Activated CD8-positive, alpha-beta memory T cell treated with anti-CD3 and anti-CD28 coated beads, Interleukin-2, amount 50 U/mL, for 4 hours (primary cell): ENCODE measurements around the gene PANK4.
A peak's percentile ranks its signal among the peaks of the same experiment; 100 is the strongest.
"Not testable (repeated sequence)": the region's sequence is repeated elsewhere in the genome, so short reads cannot be mapped to it uniquely, and the experiment has no call there.

Experiments
- DNase-seq: peaks from one replicate; pipeline ENCODE4 v3.0.0-alpha.2; 2020

PANK4 gene

DNA sequence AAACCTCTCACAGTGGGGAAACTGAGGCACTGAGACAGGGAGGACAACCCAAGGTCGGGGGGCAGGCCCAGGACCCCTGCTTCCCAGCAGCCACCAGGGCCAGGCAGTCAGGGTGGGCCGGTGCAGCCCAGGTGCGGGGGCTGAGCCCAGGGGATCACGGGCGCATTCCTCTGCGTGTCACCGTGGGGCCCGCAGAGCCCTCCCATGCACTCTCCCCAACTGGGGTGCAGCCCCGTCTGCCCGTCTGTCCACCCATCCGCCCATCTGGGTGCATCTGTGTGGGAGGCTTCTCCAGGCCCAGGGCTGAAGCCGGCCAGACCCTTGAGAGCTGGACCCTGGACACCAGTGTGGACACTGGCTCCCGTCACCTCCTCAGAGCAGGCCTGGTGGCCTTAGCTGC, 53.2 kb downstream of the PANK4 start:
- DNase-seq = no peak

DNA sequence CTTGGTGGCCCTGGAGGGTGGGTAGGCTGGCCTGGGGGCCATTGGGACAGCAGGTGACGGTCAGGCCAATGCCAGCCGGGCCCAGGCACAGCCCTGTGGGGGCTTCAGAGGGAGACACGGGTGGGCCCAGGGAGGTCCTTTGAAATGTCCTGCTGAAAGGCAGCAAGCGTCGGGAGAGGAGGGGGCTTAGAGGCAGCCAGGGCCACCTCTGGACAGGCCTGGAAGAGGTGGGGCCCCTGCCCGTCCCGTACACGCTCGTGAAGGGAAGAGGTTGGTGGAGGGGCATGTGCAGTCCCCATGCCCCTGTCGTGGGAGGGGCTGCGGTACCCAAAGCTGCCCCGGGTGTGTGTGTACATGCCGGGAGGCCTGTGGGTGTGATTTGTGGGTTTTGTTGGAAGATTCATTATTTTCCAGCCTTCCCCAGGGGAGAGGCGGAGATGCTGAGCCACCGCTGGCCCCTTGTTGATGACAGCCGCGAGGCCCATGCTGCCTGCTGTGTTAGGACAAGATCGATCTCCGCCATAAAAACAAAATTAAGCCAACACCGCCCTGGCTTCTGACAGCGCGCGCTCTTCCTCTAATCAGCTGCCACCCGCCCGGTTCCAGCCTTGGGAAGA, 53.7 kb downstream of the PANK4 start:
- DNase-seq = no peak

DNA sequence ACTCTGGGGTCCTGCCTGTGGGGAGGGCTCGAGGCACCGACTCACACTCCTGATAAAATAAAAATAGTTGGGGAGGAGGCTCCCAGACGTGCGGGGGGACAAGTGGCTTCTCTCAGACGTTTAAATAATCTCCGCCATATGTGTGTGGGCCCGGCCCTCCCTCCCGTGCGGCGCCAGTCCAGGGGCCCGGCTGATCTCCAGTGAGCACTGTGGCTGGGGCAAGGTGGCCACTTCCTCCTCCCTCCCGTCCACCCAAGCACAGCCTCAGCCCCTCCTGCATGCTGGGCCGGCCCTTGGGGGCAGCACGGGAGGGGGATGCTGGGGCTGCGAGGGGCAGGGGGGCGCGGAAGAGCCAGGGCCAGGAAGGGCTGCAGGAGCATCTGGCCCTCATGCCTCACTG, 54.3 kb downstream of the PANK4 start:
- no peak for DNase-seq

DNA sequence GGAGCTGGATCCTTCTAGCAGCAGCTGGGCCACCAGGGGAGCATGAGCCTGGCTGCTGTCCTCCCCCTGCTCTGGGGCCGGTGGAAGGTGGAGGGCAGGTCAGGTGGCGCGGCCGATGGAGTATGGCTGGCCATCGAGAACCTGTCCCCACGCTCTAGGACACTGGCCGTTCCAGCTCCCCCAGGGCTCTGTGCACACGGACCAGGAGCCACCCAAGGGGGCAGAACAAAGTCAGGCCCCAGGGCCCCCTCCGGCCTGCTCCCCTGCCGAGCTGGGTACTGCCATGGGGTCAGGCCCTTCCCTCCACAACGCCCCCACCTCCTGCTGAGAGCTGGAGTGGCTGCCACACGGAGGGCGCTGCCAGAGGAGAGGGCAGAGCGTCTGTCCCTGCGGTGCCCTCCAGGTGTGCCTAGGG, 54.8 kb downstream of the PANK4 start:
- no peak for DNase-seq

DNA sequence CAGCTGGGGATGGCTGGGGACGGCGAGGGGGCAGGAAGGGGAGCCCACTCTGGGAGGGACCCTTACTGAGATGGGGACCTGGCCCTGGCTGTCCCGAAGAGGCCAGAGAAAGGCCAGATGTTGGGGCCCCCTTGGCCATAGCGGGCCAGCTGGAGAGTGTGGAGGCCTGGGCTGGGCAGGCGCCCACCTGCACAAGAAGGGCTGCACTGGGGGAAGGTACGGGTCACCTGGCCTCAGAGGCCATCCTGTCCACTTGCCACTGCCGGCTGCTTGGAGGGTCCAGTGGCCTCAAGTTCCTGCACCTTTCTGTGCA, 55.3 kb downstream of the PANK4 start:
- DNase-seq = no peak

- no peak for DNase-seq
Measured at GRCh38 chr1:2470290-2471158, 55.9 kb downstream of the PANK4 start.

- no peak for DNase-seq
Measured at GRCh38 chr1:2469103-2469940, 57.1 kb downstream of the PANK4 start.

- no peak for DNase-seq
Measured at GRCh38 chr1:2468540-2468939, 57.9 kb downstream of the PANK4 start.

- DNase-seq = peak; percentile 52
Measured at GRCh38 chr1:2468041-2468472, 58.3 kb downstream of the PANK4 start.

DNA sequence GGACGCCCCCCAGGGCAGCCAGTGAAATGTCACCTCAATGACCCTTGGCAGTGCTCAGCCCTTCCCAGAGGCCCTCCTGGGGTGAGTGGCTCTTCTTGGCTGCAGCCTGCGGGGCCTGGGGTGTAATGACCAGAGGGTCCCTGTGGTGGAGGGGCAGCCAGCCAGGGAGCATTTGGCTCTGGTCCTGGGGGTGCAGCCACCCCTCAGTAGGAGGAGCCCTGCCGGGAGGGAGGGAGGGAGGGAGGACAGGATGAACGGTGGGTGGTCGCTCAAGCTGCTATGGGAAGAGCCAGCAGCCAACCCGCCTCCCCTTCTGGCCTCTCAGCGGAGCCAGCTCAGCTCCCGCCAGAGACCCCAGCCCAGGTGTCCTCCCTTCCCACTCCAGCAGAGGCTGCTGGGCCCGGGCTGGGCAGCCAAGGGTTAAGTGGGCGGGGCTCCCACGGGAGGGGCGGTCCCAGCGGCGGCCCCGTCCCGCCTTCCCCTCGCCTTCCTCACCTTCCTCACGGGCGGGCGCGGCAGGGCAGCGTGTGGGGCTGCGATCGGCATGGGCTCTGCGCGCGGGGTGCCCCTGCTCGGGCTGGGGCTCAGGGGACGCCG, 59.3 kb downstream of the PANK4 start:
- no peak for DNase-seq

GRCh38 chr1:2466270-2466665, 60.1 kb downstream of the PANK4 start:
- no peak for DNase-seq

GRCh38 chr1:2465371-2466269, 60.8 kb downstream of the PANK4 start:
- DNase-seq = no peak

DNA sequence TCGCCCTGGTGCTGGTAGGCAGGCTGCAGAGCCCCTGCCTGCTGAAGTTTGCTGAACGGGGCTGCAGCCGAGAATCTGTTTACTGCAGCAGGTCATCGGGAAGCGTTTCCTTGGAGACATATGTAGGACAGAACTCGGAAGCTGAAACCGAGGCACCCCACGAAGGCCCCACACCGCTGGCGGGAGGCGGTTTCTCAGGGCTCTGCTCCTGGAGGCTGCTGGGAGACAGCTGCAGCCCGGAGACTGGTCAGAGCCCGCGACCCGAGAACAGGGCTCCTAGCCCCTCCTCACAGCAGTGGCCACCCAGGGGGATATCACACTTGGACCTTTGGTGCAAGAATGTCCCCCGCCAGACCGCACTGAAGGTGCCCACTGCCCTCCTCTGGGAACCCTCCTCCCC, 63.0 kb downstream of the PANK4 start:
- DNase-seq = no peak

GRCh38 chr1:2462819-2463218, 63.6 kb downstream of the PANK4 start:
- no peak for DNase-seq

GRCh38 chr1:2460996-2461751, 65.2 kb downstream of the PANK4 start:
- DNase-seq = no peak

DNA sequence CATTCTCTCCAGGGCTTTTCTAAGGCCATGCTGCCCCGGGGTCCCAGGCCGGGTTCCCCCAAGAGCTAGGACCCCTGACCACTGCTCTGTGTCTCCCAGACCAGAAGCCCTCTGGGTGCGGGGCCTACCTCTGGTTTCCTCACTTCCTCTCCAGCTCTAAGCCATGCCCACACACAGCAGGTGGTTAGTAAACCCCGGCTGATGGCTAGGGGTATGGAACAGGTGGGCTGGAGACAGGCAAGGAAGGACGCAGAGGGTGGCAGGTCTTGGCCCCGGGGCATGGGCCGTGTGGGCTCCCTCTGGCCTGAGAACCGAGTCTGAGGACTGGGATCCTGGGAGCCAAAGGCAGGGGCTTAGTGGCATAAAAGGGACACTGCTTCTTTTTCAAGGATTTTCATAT, 66.2 kb downstream of the PANK4 start:
- DNase-seq = no peak

DNA sequence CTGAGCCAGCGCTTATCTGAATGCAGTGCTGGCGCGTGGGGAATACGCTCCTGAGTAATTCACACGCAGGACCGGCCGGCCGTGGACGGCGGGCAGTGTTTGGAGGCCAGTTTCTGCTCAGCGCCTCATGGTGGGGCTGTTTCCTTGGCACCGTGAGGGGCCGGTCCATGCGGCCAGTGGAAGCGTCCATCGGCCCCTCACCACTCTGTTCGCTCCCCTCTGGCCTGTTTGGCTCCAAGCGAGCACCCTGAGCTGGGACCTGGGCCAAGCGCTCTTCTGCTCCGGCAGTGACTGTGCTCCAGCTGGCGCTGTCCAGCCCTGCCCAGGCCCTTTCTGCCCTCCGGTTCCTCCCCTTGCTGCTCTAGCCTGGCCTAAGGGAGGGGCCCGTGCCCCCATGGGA, 66.6 kb downstream of the PANK4 start:
- DNase-seq = no peak

DNA sequence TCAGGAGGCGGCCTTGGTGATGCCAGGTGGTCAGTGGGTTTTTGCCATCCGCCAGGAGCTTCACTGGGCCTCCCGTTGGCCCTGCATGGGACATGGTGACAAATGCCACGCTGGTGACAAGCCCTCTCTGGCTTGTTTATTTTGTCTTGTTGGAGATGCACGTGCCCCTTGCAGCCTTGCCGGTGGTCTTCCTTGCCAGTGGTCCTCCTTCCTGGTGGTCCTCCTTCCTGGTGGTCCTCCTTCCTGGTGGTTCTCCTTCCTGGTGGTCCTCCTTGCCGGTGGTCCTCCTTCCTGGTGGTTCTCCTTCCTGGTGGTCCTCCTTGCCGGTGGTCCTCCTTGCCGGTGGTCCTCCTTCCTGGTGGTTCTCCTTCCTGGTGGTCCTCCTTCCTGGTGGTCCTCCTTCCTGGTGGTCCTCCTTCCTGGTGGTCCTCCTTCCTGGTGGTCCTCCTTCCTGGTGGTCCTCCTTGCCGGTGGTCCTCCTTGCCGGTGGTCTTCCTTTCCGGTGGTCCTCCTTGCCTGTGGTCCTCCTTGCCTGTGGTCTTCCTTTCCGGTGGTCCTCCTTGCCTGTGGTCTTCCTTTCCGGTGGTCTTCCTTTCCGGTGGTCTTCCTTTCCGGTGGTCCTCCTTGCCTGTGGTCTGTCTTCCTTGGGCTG, 67.2 kb downstream of the PANK4 start:
- not testable (repeated sequence) for DNase-seq

- DNase-seq = no peak
Measured at GRCh38 chr1:2458687-2459086, 67.7 kb downstream of the PANK4 start.
